HG02588 (cell line): Measurements from ENCODE around the gene UQCR10.

ENCODE experiments used
- ATAC-seq: cut with Tn5 transposase; IDR thresholded peaks from one replicate; pipeline ENCODE4 v1.9.1; 2021; ENCODE audit warnings: mild to moderate bottlenecking, moderate library complexity; ENCODE audit not compliant: unreplicated experiment

UQCR10 gene

DNA sequence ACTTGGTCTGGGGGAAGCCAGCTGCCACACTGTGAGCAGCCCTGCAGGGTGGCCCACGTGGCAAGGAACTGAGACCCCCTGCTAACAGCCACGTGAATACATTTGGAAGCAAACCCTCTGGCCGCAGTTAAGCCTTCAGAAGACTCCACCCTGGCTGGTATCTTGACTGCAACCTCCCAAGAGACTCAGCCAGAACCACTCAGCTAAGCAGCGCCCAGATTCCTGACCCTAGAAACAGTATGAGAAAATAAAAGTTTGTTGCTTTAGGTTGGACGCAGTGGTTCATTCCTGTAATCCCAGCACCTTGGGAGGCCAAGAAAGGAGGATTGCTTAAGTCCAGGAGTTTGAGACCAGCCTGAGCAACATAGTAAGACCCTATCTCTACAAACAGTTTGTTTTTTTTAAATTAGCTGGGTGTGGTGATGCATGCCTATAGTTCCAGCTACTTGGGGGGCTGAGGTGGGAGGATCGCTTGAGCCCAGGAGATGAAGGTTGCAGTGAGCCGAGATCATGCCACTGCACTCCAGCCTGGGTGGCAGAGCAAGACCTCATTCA is 9.0 kb upstream of the UQCR10 start:
- ATAC-seq: no peak

DNA sequence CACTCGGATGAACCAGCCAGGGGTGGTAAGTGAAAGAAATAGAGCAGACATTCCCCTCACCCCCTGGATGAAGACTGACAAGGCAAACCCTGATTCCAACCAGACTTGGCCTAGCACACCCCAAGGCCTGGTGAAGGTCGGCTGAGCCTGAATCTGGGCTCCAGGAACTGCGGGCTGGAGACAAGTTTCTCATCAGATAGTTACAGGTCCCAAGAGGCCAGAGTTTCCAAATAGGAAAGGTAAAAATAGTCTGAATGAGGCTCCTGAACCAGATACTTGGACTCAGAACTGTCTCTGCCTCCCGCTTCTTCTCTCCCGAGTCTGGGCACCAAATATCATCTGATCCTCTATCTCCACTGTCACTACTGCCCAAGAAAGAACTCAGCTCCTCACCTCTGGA is 8.2 kb upstream of the UQCR10 start:
- no peak for ATAC-seq

DNA sequence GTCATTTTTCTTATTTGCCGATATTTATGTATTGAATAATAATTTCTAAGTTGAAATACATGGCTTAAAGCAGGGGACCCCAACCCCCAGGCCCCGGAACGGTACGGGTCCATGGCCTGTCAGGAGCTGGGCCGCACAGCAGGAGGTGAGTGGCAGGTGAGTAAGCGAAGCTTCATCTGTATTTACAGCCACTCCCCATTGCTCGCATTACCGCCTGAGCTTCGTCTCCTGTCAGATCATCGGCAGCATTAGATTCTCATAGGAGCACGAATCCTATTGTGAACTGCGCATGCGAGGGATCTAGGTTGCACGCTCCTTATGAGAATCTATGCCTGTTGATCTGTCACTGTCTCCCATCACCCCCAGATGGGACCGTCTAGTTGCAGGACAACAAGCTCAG is 4.9 kb upstream of the UQCR10 start:
- no peak for ATAC-seq

DNA sequence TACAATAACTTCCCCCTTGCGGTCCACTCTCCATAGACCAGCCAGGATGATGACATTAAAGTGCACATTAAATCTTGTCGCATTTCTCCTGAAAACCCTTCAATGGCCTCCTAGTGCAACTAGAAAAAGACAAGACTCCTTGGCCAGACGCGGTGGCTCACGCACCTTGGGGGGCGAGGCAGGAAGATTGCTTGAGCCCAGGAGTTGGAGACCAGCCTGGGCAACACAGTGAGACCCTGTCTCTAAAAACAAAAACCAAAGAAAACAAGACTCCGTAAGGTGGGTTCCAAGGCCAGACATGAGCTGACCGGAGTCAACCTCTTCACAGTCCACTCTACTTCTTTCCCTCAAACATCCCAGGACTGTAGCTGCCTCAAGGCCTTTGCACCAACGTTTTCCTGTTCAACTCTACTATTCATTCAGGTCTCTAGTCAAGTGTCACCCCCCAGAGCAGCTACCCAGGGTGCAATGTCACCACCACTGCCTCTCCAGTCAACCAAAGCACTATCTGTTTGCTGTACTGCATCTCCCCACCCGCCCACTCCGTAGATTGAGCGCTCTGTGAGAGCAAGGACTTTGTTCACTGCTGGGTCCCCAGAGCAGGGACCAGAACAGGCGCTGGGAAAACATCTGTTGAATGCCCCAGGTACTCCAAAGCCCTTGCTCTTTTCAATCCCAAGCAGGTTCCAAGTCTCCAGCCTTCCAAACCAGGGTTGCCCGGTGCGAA is 1.1 kb upstream of the UQCR10 start:
- peak; percentile 13 for ATAC-seq

DNA sequence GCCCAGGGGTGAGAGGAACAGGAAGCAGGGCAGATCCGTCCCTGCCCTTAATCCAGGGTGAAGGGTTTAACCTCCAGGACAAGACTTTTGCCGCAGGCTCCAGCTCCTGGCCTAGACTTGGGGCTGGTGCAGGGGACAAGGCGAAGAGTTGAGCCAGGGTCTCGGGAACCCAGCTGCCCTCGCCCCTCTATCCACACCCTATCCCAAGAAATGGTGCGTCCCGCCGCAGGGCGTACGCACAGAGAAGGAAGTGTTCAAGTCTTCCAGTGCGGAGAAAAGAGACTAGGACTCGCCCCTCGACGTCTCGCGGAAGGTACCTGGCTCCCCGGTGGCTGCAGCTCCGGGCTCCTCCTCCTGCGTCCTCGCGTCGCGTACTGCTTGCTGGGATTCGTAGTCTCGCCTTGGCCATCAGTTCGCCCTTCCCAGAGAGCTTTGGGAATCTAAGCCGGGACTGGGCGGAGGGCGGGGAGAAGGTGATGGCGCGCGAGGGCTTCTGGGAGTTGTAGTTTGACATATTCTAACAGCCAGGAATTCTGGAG is 468 bp upstream of the UQCR10 start, which contains the start of gene ZMAT5:
ZMAT5 (minus strand) TSS at position 376 of the 539 bp plus-strand sequence. CDS start 18,463 bp downstream, outside the sequence.
- ATAC-seq: peak; percentile 85

DNA sequence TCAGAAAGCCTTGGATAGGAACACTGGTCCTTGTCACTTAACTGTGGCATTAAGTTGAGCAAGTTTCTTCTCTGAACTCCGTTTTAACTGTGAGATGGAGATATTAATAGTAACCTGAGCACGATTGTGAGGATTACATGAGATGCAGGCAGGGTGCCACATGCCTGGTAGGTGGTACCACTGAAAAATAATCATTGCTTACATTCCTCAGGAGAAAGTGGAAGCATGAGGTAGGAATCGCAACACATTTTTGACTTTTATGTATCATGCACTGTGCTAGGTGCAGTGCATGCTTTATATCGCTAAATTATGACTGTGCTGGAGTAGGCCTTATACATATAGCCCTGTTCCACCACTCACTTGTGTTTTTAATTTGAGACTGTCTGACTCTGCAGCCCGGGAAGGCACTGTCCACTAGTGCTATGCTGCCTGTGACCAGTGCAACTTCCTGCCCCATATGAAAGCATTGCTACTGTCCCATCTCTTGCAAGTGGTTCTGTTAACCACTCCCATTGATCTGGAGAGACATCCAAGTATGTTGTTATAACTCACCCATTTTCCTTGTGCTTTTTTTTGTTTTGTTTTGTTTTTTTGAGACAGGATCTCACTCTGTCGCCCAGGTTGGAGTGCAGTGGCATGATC is 1.0 kb downstream of the UQCR10 start:
- ATAC-seq: no peak

DNA sequence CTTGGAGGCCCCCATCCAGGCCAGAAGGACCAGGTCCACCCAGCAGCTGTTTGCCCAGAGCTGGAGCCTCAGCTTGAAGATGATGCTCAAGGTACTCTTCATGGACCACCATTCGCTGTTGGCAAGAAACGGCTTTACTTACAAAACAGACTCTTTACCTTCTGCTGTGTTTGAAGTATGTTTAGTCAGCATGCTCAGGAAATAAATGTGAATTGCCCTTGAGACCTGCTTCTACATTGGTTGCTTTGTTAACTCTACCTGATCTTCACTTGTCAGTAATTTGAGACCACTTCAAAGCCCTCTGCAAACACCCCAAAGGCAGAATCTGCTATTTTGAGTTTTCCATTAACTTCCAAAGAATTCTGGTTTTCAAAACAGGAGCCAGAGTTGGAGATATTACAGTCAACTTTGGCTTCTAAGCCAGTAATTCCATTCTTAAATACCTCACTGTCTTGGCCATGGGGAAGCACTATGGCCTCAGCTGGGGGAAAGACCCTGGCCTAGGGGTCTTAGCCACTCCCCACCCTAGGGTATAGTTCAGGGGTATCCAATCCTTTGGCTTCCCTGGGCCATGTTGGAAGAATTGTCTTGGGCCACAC is 2.7 kb downstream of the UQCR10 start:
- ATAC-seq: no peak

DNA sequence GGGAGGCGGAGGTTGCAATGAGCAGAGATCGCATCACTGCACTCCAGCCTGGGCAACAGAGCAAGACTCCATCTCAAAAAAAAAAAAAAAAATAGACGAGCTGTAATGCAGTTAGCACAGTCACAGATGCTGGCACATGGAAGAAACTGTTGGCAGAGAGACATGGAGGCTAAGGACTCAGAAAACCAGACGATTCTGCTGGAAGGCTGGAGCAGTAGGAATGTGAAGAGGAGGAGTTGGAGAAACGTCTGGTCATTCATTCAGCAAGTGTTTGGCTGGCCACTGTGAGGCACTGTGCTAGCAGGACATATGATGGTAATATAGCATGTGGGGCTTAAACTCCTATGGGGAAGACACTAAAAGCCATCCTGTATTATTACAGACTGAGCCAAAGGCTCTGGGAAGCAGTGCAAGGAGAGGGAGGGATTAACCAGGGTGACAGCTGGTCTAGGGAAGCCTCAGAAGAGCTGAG is 5.0 kb downstream of the UQCR10 start:
- ATAC-seq: no peak

DNA sequence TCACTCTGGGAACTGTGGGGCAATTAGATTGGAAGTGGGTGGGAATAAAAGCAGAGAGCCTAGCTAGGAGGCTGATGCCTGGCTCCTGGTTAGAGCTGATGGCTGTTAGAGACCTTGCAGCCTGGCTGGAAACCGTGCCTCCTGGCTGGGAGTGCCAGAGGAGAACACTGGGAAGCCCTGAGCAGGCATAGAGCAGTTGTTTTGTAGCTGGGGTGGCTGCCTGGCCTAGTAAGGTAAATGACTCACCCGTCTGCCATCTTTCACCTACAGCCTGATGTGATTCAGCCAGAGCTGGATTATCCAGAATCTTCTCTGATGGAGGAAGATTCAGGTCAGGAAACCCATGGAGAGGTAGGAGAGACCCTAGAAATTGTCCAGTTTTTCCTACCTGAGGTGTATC is 6.1 kb downstream of the UQCR10 start:
- no peak for ATAC-seq

DNA sequence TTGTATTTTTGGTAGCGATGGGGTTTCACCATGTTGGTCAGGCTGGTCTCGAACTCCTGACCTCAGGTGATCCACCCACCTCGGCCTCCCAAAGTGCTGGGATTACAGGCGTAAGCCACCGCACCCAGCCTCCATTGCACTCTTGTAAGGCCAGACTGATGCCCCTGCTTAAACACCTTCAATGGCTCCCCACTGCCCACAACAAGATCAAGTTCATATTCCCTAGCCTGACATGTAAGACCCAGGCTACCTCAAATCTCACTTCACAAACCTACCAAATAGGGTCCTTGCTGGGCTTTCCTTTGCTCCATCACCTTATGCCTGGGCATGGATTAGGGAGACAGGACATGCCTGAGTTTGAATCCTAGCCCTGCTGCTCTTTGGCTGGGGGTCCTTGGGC is 13.1 kb downstream of the UQCR10 start:
- no peak for ATAC-seq

DNA sequence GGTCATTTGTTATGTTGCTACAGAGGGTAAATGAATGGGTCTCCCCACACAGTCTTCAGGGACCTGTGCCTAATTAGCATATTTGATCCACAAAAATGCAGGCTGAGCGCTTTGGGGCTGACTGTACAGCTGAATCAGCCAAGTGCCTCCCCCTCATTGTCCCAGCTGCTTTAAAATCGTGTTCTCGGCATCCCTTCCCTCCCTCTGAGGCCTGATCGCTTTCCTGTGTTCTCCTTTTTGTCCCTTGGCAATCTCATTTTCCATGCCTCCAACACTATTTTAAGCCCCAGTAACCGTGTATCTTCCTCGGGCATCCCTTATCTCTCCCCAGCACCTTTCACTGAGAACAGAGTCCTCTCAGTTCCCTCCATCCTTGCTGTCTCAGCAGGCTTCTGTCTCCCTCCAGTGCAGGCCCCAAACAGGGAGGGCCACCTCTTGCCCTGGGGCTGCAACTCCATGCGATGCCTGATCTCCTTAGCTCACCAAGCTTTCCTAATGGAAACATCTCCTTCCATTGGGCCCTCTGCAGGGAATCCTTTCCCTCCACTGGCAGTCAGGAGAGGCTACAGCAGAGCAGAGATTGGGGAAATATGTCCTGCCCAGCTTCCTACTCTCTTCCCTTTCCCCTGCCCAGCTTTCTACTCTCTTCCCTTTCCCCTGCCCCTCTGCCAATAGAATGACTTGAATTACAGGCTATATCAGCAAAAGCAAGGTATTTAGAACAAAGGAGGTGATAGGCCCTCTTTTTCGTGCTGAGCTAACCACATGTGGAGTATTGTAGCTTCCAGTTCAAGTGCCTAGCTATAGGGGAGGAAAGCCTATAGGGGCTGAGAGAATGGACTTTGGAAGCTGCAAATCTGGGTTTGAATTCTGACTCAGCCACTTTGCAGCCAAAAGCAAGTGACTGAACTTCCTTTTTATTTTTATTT is 13.8 kb downstream of the UQCR10 start:
- ATAC-seq: no peak

DNA sequence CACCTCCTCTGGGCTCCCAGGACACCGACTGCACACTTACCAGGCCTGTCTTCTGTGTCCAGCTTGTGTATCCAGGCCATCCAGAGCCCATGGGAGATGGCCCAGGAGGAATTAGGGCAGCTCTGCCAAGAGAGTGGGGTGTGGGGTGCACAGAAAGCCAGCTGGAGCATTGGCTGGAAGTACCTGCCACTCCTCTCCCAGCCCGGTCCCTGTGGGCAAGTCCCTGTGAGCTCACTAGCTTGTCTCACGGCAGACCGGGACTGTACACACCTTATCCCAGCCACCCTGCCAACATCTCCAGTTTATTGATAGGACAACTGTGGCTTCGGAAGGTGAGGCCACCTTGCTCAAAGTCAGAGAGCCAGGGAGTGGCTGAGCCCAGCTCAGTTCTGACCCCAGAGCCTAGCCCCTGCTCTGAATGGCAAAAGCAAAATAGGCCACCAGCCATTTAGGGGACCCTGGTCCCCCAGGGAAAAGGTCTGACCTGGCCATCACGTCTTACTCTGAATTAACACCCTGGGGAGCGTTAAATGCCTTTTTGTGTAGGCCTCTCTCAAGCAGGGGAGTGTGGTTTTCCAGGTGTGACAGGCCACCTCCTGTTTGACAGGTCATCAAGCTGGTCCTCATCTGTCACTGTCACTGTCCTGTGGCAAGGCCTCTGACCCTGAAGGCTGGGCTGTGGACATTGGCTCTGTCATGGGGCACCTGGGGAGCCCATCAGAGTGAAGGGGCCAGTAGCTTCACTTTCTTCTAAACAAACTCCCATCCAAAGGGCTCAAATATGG is 15.1 kb downstream of the UQCR10 start:
- no peak for ATAC-seq

DNA sequence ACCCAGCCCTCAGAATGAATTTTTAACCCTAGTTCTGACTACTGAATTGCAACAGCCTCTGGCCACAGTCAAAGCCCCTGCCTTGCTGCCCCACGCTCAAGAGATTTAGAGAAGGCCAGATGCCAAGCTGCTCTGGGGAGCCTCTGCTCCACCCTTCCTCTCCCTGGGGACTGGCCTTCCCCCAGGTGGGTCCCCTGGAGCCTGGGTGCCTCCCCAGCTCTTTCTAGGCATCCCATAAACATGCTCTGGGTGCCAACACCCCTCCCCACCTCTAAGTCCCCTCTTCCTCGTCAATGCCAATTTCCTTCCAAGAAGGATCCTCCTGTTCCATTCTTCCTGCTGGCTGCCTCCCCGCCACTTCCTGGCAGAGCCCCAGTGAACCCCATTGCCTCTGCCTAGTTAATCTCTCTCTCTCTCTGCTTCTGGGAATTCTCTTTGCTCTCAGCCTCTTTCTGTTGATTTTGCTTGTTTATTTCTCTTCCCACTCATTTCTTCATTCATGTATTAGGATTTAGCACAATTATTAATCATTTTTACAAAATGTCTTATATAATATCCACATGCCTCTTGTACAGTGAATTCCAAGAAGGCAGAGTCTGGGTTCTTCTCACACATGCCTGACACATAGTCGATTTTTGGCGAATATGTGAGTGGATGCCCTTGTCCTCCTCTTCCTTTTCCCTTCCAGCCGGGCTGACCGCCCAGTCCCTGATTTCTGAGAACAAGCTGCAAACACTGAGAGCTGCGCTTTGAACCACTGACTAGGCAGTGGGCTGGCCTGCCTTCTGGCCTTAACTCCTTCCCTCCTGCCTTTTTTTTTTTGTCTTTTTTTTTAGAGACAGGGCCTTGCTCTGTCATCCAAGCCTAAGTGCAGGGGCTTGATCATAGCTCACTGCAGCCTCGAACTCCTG is 17.5 kb downstream of the UQCR10 start:
- ATAC-seq: no peak

DNA sequence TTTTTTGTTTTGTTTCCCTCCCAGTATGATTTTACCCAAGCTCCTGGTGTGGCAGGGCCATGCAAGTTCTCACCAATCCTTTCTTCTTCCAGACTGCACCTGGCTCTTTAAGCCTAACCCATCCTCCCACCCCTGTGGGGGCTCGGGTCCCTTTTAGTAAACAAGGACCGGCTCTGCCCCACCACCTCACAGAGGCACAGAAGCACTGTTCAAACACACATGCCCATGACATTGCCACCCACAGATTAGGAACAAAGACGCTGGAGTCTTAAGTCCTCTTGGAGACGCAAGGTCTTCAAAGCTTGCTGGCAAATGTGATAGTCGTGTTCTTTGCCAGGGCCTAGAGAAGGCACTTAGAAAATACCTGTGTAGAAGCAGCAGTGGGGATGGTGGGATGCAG is 18.9 kb downstream of the UQCR10 start:
- no peak for ATAC-seq

DNA sequence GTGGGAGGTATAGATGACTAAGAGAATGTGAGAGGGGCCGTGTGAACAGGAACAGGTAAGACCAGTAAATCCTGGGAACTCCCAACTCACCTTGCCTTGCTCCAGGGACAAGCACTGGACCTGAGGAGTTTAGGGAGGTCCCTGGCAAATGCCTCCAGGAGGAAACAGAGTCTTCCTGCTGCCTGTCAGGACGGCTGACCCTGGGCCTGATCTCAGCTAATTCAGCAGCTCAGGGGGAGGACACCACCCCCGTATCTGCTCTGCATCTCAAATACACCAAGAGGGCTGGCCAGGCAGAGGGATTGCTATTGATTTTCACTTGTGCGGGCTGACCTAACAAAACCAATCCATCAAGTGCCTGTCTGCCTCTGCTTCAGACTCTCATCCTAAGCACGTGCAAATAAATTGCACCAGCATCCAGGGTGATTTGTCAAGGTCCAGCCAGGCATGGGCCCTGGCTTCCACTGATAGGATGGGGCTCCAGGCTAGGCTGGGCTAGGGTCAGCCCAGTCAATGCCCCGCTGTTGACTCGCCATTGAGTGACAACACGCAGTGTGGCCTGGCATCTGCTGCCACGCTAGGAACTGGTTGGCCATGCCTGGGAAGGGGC is 20.3 kb downstream of the UQCR10 start:
- ATAC-seq: no peak

DNA sequence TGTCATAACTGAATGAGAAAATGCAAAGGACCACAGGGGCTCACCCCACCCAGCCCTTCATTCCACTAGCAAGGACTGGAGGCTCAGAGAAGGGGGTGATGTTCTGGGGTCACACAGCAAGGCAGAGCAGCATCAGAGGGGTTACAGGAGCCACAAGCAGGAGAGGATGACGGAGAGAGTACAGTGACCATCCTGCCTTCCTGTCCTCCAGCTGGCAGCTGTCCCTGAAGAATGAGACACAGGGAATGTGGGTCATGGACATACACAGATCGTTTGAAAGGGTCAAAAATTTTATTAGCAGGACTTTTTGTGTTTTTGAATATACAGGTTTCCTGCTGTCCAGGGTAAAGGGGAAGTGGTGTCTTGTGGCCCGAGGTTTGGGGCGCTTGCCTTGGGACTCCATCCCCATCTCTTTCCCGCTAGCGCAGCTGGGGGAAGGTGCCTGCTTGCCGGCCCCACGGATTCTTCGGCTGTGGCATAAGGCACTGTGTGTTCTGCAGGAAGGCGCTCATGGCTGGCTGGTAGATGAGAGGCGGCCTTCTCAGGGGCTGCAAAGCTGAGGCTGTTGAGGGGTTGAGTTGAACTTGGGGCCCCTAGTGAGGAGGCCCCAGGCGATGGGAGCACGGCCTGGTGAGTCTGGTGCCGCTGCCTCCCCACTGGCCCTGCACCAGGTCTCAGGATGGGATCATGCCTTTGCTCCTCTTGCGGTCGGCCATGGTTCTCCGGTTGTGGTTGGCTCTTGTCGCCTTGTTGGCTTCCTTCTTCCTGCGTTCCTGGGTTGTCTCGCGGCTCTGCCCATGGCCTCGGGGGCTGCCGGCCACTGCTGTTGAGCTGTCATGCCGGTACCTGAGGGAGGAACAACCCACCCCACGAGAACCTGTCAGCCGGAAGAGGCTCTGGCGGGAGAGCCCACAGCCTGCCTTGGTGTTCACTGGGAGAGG is 21.4 kb downstream of the UQCR10 start:
- ATAC-seq: no peak

DNA sequence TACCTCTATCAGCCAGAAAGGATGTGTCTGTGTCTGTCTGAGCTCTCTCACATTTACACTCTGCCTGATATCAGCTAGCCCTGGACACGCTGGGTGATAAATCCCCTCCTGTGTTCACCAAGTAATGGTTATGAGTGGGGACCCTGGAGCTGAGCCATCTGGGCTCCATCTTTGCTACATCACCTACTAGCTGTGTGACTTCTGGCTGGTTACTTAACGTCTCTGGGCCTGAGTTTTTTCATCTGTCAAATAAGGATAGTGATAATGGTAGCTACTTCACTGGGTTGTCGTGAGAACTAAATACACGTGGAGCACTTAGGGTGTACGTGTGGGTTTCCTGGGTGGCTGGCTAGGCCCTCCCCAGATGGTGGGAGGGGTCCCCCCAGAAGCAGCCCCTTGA is 22.9 kb downstream of the UQCR10 start:
- ATAC-seq: no peak
